T-helper 2 cell treated with Interferon-gamma antibody and Interleukin-4, amounts not matched to agents 5 μg/mL and 100 μg/mL, for 36 hours (primary cell): ENCODE measurements around the gene YARS1.

Experiments used
- DNase-seq: peaks from one replicate; pipeline ENCODE4 v3.0.0; 2021; ENCODE audit warnings: low spot score
- H3K27ac Mint-ChIP-seq: one replicate; pipeline ENCODE4 v1.8.0; 2021; ENCODE audit warnings: mild to moderate bottlenecking, mixed read lengths
- H3K27me3 Mint-ChIP-seq: one replicate; pipeline ENCODE4 v1.8.0; 2021; ENCODE audit warnings: low read depth, mixed read lengths
- H3K36me3 Mint-ChIP-seq: one replicate; pipeline ENCODE4 v1.8.0; 2021; ENCODE audit warnings: low read depth, mixed read lengths
- H3K4me1 Mint-ChIP-seq: one replicate; pipeline ENCODE4 v1.8.0; 2021; ENCODE audit warnings: low read depth, mixed read lengths
- H3K4me3 Mint-ChIP-seq: one replicate; pipeline ENCODE4 v1.8.0; 2022; ENCODE audit warnings: mild to moderate bottlenecking, moderate library complexity, mixed read lengths
- H3K9me3 Mint-ChIP-seq: one replicate; pipeline ENCODE4 v1.8.0; 2021; ENCODE audit warnings: mixed read lengths

The YARS1 gene

GRCh38 chr1:32780005-32780404 is 37.2 kb downstream of the YARS1 start:
- Mint-ChIP-seq H3K4me3 (no peak overlapping the region), H3K4me1 (no peaks in the 10 kb centered on the region), H3K36me3 (peaks cover 60% of the 10 kb centered on the region), H3K9me3 (no peaks in the 10 kb centered on the region), H3K27ac (no peak overlapping the region), H3K27me3 (no peaks in the 10 kb centered on the region)
- no peak for DNase-seq

GRCh38 chr1:32779242-32779641 is 37.9 kb downstream of the YARS1 start:
- H3K4me3 Mint-ChIP-seq, result no peak overlapping the region
- no peak for DNase-seq
- no peak overlapping the region for H3K27ac Mint-ChIP-seq
- no peaks in the 10 kb centered on the region for H3K27me3 Mint-ChIP-seq
- H3K4me1 Mint-ChIP-seq, result peaks cover 2% of the 10 kb centered on the region
- peaks cover 59% of the 10 kb centered on the region for H3K36me3 Mint-ChIP-seq
- H3K9me3 Mint-ChIP-seq, result no peaks in the 10 kb centered on the region

- Mint-ChIP-seq H3K36me3 (peaks cover 40% of the 10 kb centered on the region), H3K4me3 (no peak overlapping the region), H3K27ac (peak overlapping the region; percentile 20), H3K27me3 (no peaks in the 10 kb centered on the region), H3K4me1 (peaks cover 4% of the 10 kb centered on the region), H3K9me3 (no peaks in the 10 kb centered on the region)
- DNase-seq, result no peak
Measured at GRCh38 chr1:32775640-32776337, 41.4 kb downstream of the YARS1 start.

GRCh38 chr1:32774950-32775634 is 42.1 kb downstream of the YARS1 start:
- no peaks in the 10 kb centered on the region for H3K9me3 Mint-ChIP-seq
- no peak for DNase-seq
- H3K27ac Mint-ChIP-seq, result no peak overlapping the region

GRCh38 chr1:32774464-32774808 is 42.7 kb downstream of the YARS1 start:
- H3K4me3 Mint-ChIP-seq, result no peak overlapping the region
- H3K36me3 Mint-ChIP-seq, result peaks cover 28% of the 10 kb centered on the region
- no peaks in the 10 kb centered on the region for H3K9me3 Mint-ChIP-seq
- no peaks in the 10 kb centered on the region for H3K27me3 Mint-ChIP-seq
- peaks cover 4% of the 10 kb centered on the region for H3K4me1 Mint-ChIP-seq
- H3K27ac Mint-ChIP-seq, result no peak overlapping the region
- DNase-seq, result no peak

More at GRCh38 chr1:32774950-32775634, 42.1 kb downstream of the YARS1 start:
- H3K36me3 Mint-ChIP-seq, result peaks cover 34% of the 10 kb centered on the region
- peaks cover 4% of the 10 kb centered on the region for H3K4me1 Mint-ChIP-seq
- no peaks in the 10 kb centered on the region for H3K27me3 Mint-ChIP-seq
- H3K4me3 Mint-ChIP-seq, result no peak overlapping the region

- Mint-ChIP-seq H3K4me1 (peaks cover 4% of the 10 kb centered on the region), H3K4me3 (no peak overlapping the region), H3K27me3 (no peaks in the 10 kb centered on the region), H3K36me3 (peaks cover 26% of the 10 kb centered on the region), H3K27ac (no peak overlapping the region), H3K9me3 (no peaks in the 10 kb centered on the region)
- no peak for DNase-seq
Measured at GRCh38 chr1:32773764-32774463, 43.2 kb downstream of the YARS1 start.

GRCh38 chr1:32773018-32773763 is 44.0 kb downstream of the YARS1 start:
- H3K4me3 Mint-ChIP-seq, result no peak overlapping the region
- H3K36me3 Mint-ChIP-seq, result peaks cover 25% of the 10 kb centered on the region
- peak; percentile 63 for DNase-seq
- peaks cover 4% of the 10 kb centered on the region for H3K4me1 Mint-ChIP-seq
- H3K27me3 Mint-ChIP-seq, result no peaks in the 10 kb centered on the region
- peak overlapping the region; percentile 0 for H3K27ac Mint-ChIP-seq
- no peaks in the 10 kb centered on the region for H3K9me3 Mint-ChIP-seq

- Mint-ChIP-seq H3K4me3 (no peak overlapping the region), H3K4me1 (peaks cover 4% of the 10 kb centered on the region), H3K27ac (no peak overlapping the region), H3K27me3 (no peaks in the 10 kb centered on the region), H3K36me3 (peaks cover 17% of the 10 kb centered on the region), H3K9me3 (no peaks in the 10 kb centered on the region)
- no peak for DNase-seq
Measured at GRCh38 chr1:32772281-32773017, 44.7 kb downstream of the YARS1 start.

- no peaks in the 10 kb centered on the region for H3K9me3 Mint-ChIP-seq
- no peak overlapping the region for H3K4me3 Mint-ChIP-seq
- peaks cover 4% of the 10 kb centered on the region for H3K4me1 Mint-ChIP-seq
- no peaks in the 10 kb centered on the region for H3K27me3 Mint-ChIP-seq
- DNase-seq, result no peak
- peaks cover 17% of the 10 kb centered on the region for H3K36me3 Mint-ChIP-seq
- H3K27ac Mint-ChIP-seq, result no peak overlapping the region
Measured at GRCh38 chr1:32771561-32772280, 45.4 kb downstream of the YARS1 start.

GRCh38 chr1:32770741-32771548 is 46.2 kb downstream of the YARS1 start:
- H3K27ac Mint-ChIP-seq, result no peak overlapping the region
- H3K4me1 Mint-ChIP-seq, result peaks cover 4% of the 10 kb centered on the region
- no peaks in the 10 kb centered on the region for H3K27me3 Mint-ChIP-seq
- H3K36me3 Mint-ChIP-seq, result peaks cover 13% of the 10 kb centered on the region
- no peak overlapping the region for H3K4me3 Mint-ChIP-seq
- no peak for DNase-seq
- no peaks in the 10 kb centered on the region for H3K9me3 Mint-ChIP-seq

- Mint-ChIP-seq H3K9me3 (no peaks in the 10 kb centered on the region), H3K27me3 (no peaks in the 10 kb centered on the region), H3K4me3 (no peak overlapping the region), H3K36me3 (peaks cover 8% of the 10 kb centered on the region), H3K27ac (no peak overlapping the region), H3K4me1 (peaks cover 4% of the 10 kb centered on the region)
- no peak for DNase-seq
Measured at GRCh38 chr1:32770221-32770731, 46.9 kb downstream of the YARS1 start.

- peaks cover 4% of the 10 kb centered on the region for H3K36me3 Mint-ChIP-seq
- no peak overlapping the region for H3K4me3 Mint-ChIP-seq
- DNase-seq, result no peak
- no peaks in the 10 kb centered on the region for H3K27me3 Mint-ChIP-seq
- peak overlapping the region; percentile 6 for H3K27ac Mint-ChIP-seq
- H3K4me1 Mint-ChIP-seq, result peaks cover 4% of the 10 kb centered on the region
- H3K9me3 Mint-ChIP-seq, result no peaks in the 10 kb centered on the region
Measured at GRCh38 chr1:32769524-32770220, 47.5 kb downstream of the YARS1 start.
